DND-41 (cell line): Measurements from ENCODE around the gene CDK1.

Source experiments
- CTCF ChIP-seq: IDR thresholded peaks from 2 replicates; pipeline ENCODE4 v1.5.1; 2012; ENCODE audit warnings: borderline replicate concordance, low read length, moderate library complexity, mild to moderate bottlenecking; ENCODE audit not compliant: poor library complexity, severe bottlenecking; ENCODE audit errors: extremely low read depth
- EZH2 ChIP-seq: IDR thresholded peaks from 3 replicates; pipeline ENCODE4 v1.6.1; 2012; ENCODE audit warnings: borderline replicate concordance, low read depth, mild to moderate bottlenecking, moderate library complexity, low read length, inconsistent platforms; ENCODE audit not compliant: severe bottlenecking

GRCh38 chr10:60820093-60820754 is 41.9 kb downstream of the CDK1 start:
- TF ChIP-seq CTCF (peak; percentile 25), EZH2 (no peak)
